ENCODE measurements around the gene ZFAND2A. TPM values are rescaled to one million over a fixed set of nuclear protein-coding genes. Genes with fewer than 3 reads are reported as not detected.
"Not testable (repeated sequence)": the region's sequence is repeated elsewhere in the genome, so short reads cannot be mapped to it uniquely, and the experiment has no call there.

Gene ZFAND2A
- total RNA-seq, 1 donor from 2014 or later: 17.2 TPM

GRCh38 chr7:1168422-1168821 is 8.4 kb upstream of the ZFAND2A start:
- H3K4me3 ChIP-seq (ENCODE audit: low read depth, low read length): no peak overlapping the region
- no peak for TF ChIP-seq CTCF (conservative IDR thresholded peaks at IDR 0.05; ENCODE audit: low read depth, low read length)
- DNase-seq (ENCODE audit: low read depth): no peak

GRCh38 chr7:1164436-1164835 is 4.4 kb upstream of the ZFAND2A start:
- DNase-seq (ENCODE audit: low read depth): no peak
- H3K4me3 ChIP-seq (ENCODE audit: low read depth, low read length): no peak overlapping the region
- TF ChIP-seq CTCF (conservative IDR thresholded peaks at IDR 0.05; ENCODE audit: low read depth, low read length): no peak

GRCh38 chr7:1163121-1163520 is 3.1 kb upstream of the ZFAND2A start:
- no peak for TF ChIP-seq CTCF (conservative IDR thresholded peaks at IDR 0.05; ENCODE audit: low read depth, low read length)
- no peak for DNase-seq (ENCODE audit: low read depth)
- no peak overlapping the region for H3K4me3 ChIP-seq (ENCODE audit: low read depth, low read length)

- H3K4me3 ChIP-seq (ENCODE audit: low read depth, low read length): peak overlapping the region; percentile 97
- DNase-seq (ENCODE audit: low read depth): no peak
- no peak for TF ChIP-seq CTCF (conservative IDR thresholded peaks at IDR 0.05; ENCODE audit: low read depth, low read length)
Observed at GRCh38 chr7:1160670-1161021, 650 bp upstream of the ZFAND2A start.

DNA sequence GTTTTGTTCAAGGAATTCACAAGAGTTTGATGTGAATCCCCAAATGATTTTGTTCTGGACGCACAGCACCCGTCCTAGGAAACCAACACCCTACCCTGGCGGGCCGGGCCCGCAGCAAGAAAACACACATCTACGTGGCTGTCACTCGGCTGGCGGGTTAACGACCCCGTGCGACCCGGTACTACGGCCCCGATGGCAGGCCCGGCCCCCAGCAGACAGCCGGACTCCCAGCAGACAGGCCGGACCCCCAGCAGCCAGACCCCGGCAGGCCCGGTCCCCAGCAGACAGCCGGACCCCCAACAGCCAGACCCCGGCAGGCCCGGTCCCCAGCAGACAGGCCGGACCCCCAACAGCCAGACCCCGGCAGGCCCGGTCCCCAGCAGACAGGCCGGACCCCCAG is 765 bp downstream of the ZFAND2A start:
- peak overlapping the region; percentile 97 for H3K4me3 ChIP-seq (ENCODE audit: low read depth, low read length)
- not testable (repeated sequence) for DNase-seq (ENCODE audit: low read depth)

DNA sequence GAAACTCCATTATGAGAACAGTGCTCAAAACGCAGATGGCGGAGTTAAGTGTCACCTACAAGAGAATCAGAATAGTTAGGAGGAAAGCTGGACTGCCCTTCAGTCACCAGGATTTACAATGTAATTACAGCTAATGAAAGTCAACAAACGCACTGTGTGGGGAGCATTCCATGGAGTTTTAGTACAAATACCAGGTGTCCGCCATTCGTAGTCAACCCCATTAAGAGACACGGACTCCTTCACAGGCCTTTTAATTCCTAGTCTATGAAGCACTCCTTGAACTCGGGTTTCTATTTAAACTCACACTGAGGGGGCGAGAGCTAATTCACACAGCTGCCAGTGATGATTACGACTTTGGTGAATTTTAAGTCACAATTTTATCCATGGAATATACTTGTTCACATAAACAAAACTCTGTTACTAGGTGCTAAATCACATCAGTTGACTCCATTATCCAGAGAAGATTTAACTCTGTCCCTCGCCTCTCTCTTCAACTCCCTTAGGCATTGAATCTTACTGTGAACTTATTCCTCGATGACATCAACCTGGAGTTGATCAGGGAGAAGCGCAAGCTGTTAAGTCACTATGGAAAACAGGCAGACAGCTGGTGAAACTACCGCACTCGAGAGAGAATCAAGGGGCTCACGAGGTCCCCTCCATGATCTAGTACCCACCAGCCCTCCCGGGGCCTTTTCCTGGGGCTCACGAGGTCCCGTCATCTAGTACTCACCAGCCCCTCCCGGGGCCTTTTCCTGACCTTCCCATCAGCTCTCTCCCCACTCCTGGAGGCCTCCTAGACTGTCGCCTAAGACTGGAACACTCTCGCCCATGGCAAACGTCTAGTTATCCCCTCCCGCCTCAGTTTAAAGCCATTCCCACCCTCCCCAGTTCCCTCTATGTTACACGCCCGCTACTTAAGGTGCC is 1.5 kb downstream of the ZFAND2A start:
- H3K4me3 ChIP-seq (ENCODE audit: low read depth, low read length): peak overlapping the region; percentile 97
- no peak for DNase-seq (ENCODE audit: low read depth)
- TF ChIP-seq CTCF (conservative IDR thresholded peaks at IDR 0.05; ENCODE audit: low read depth, low read length): no peak

DNA sequence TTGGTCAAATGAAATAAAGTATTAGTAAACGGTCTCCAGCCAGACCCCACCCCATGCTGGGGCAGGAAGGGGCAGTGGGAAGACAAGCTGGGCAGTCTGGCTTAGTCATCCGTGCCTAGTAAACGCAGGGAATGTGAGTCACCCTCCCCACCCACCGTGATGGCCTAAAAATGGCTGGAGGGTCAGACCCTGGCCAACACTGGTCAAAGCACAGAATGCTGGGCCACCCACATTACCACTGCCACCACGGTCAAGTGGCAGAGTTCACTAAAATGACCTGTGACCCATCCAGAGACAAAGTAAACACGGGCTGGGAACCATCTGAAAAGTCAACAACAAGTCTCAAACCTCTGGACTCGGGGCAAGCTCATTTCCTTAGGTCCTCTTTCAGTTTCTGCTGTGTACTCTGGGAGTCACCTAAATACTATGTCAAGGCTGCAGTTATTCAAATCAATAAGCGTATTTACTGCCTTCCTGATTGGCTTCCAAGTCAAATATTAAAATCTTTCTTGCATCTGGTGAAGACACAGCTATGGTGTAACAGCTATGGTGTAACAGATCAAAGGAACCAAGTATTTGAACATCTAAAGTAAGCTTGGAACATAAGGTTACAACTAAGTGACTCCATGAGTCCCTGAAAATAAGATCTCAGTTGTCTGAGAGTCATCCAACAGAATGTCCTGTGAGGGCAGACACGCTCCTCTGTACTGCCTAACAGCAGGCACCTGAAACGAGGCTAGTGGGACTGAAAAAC is 3.0 kb downstream of the ZFAND2A start:
- no peak for TF ChIP-seq CTCF (conservative IDR thresholded peaks at IDR 0.05; ENCODE audit: low read depth, low read length)
- no peak for DNase-seq (ENCODE audit: low read depth)
- H3K4me3 ChIP-seq (ENCODE audit: low read depth, low read length): no peak overlapping the region

DNA sequence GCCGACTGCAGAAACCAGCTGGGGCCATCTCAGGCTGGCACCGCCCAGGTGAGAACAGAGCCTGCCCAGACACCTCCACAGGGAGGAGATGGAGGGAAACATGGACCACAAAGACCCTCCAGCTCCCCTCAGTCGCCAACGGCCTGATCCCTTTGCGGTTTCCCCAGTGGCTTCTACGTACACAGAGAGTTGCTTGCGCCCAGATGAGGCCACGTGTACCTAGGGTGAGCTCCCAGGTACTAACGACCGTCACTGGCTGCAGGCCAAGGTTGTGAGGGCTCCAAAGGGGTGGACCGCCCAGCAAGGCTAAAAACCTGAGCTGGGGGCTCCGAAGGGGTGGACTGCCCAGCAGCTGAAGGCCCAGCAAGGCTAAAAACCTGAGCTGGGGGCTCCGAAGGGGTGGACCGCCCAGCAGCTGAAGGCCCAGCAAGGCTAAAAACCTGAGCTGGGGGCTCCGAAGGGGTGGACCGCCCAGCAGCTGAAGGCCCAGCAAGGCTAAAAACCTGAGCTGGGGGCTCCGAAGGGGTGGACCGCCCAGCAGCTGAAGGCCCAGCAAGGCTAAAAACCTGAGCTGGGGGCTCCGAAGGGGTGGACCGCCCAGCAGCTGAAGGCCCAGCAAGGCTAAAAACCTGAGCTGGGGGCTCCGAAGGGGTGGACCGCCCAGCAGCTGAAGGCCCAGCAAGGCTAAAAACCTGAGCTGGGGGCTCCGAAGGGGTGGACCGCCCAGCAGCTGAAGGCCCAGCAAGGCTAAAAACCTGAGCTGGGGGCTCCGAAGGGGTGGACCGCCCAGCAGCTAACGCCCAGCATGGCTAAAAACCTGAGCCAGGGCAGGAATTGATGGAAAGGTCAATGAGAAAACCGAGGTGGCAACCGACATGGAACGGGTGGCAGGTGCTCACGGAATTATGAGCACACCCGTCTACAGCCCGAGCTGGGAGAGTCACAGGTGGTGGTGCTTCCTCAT is 3.9 kb downstream of the ZFAND2A start:
- not testable (repeated sequence) for DNase-seq (ENCODE audit: low read depth); H3K4me3 ChIP-seq (ENCODE audit: low read depth, low read length)

All from epithelial cell of proximal tubule (primary cell).